Common myeloid progenitor, CD34-positive (primary cell): Measurements from ENCODE around the gene SPATA16.

Experiments
- CTCF ChIA-PET: fragments of 350-600 bp; sonication (Branson Sonifier 250); formaldehyde crosslinking; loops from one replicate; lab custom pipeline; 2021; ENCODE audit warnings: antibody characterized with exemption; lab: Charles Lee
- POLR2A ChIA-PET: fragments of 350-600 bp; sonication (Branson Sonifier 250); formaldehyde crosslinking; loops from one replicate; lab custom pipeline; 2021; ENCODE audit warnings: antibody characterized with exemption; lab: Charles Lee
- DNase-seq, 3 donors: peaks; one replicate each; pipeline versions ENCODE4 v3.0.0 to v3.0.0-alpha.2; 2013
- H3K27ac ChIP-seq, 2 experiments: 1 replicate in 1 of 2; 2 replicates in 1 of 2; pipeline ENCODE4 v1.7.0; 2013; ENCODE audit warnings: inconsistent platforms in 2 of 2, low read length in 2 of 2, mild to moderate bottlenecking in 2 of 2, low read depth in 1 of 2, moderate library complexity in 1 of 2; ENCODE audit not compliant: severe bottlenecking in 2 of 2, insufficient read depth in 1 of 2, poor library complexity in 1 of 2
- H3K27me3 ChIP-seq, 5 experiments: replicated peaks in 2 of 5; 1 replicate in 3 of 5; 2 replicates in 2 of 5; pipeline versions ENCODE4 v1.6.1 to v1.7.0; 2013; ENCODE audit warnings: low read length in 4 of 5, mild to moderate bottlenecking in 2 of 5, moderate library complexity in 2 of 5, inconsistent platforms in 1 of 5; ENCODE audit not compliant: insufficient read depth in 5 of 5, control insufficient read depth in 4 of 5
- H3K36me3 ChIP-seq, 4 experiments: 1 replicate in 2 of 4; 2 replicates in 2 of 4; pipeline versions ENCODE4 v1.6.1 to v1.7.0; 2013; ENCODE audit warnings: low read length in 3 of 4, control low read depth in 1 of 4, mild to moderate bottlenecking in 1 of 4; ENCODE audit not compliant: control insufficient read depth in 4 of 4, insufficient read depth in 4 of 4
- H3K4me1 ChIP-seq, 4 experiments: 1 replicate in 3 of 4; 2 replicates in 1 of 4; pipeline versions ENCODE4 v1.6.1 to v1.7.1; 2013; ENCODE audit warnings: low read length in 3 of 4, mild to moderate bottlenecking in 3 of 4, control low read depth in 1 of 4, inconsistent platforms in 1 of 4, moderate library complexity in 1 of 4; ENCODE audit not compliant: control insufficient read depth in 4 of 4, insufficient read depth in 4 of 4; ENCODE audit errors: control extremely low read depth in 1 of 4
- H3K4me3 ChIP-seq, 7 experiments: 1 replicate in 4 of 7; 2 replicates in 3 of 7; pipeline versions ENCODE4 v1.5.1 to v1.7.0; 2013; ENCODE audit warnings: mild to moderate bottlenecking in 7 of 7, low read length in 6 of 7, moderate library complexity in 6 of 7, inconsistent platforms in 2 of 7, low read depth in 2 of 7, control low read depth in 1 of 7; ENCODE audit not compliant: insufficient read depth in 4 of 7, control insufficient read depth in 1 of 7; ENCODE audit errors: extremely low read depth in 1 of 7
- H3K9me3 ChIP-seq, 5 experiments: 1 replicate in 4 of 5; 2 replicates in 1 of 5; pipeline versions ENCODE4 v1.6.1 to v1.7.1; 2013; ENCODE audit warnings: low read length in 4 of 5, mild to moderate bottlenecking in 2 of 5, inconsistent platforms in 1 of 5, low read depth in 1 of 5, moderate library complexity in 1 of 5; ENCODE audit not compliant: control insufficient read depth in 4 of 5, insufficient read depth in 2 of 5; ENCODE audit errors: control extremely low read depth in 1 of 5
- WGBS: methylation state at CpG from one replicate; pipeline ENCODE4 v1.1.5; 2013; ENCODE audit not compliant: insufficient coverage; 5-methylcytosine and 5-hydroxymethylcytosine counted together

The SPATA16 gene

GRCh38 chr3:172918568-172919296 lies 222.3 kb downstream of the SPATA16 start:
- 100% methylated on average over 1 of the region's 3 CpGs for WGBS
- no peaks in the 10 kb centered on the region for H3K36me3 ChIP-seq
- ChIA-PET POLR2A (no interaction called here), CTCF (no interaction called here)
- no peaks in the 10 kb centered on the region for H3K27me3 ChIP-seq
- H3K27ac ChIP-seq, result no peak overlapping the region
- no peaks in the 10 kb centered on the region for H3K9me3 ChIP-seq
- no peak overlapping the region for H3K4me3 ChIP-seq
- DNase-seq, result no peak
- peaks cover 0 to 5% (median 2%) of the 10 kb centered on the region in 4 experiments for H3K4me1 ChIP-seq

GRCh38 chr3:172918165-172918564 lies 222.9 kb downstream of the SPATA16 start:
- Histone ChIP-seq H3K27me3 (no peaks in the 10 kb centered on the region), H3K9me3 (no peaks in the 10 kb centered on the region), H3K36me3 (no peaks in the 10 kb centered on the region), H3K4me3 (no peak overlapping the region), H3K4me1 (peaks cover 0 to 5% (median 2%) of the 10 kb centered on the region in 4 experiments), H3K27ac (no peak overlapping the region)
- ChIA-PET POLR2A (no interaction called here), CTCF (no interaction called here)
- WGBS, result 38% methylated on average over 1 of the region's 3 CpGs
- no peak for DNase-seq

GRCh38 chr3:172915911-172916514 lies 225.0 kb downstream of the SPATA16 start:
- peaks cover 0 to 5% (median 2%) of the 10 kb centered on the region in 4 experiments for H3K4me1 ChIP-seq
- no CpG with 5 or more reads among the region's 1 CpG for WGBS
- CTCF ChIA-PET, result interaction anchor here (0.7 kb wide), 1 partner anchor 359 kb away, joined by 4 read pairs; no protein-coding TSS in a partner anchor
- DNase-seq, result no peak
- no peaks in the 10 kb centered on the region for H3K36me3 ChIP-seq
- no peak overlapping the region for H3K4me3 ChIP-seq
- no peaks in the 10 kb centered on the region for H3K9me3 ChIP-seq
- H3K27ac ChIP-seq, result no peak overlapping the region
- no peaks in the 10 kb centered on the region for H3K27me3 ChIP-seq
- POLR2A ChIA-PET, result interaction anchor here (0.6 kb wide), 2 partner anchors 67 to 697 kb away, joined by 3 to 4 read pairs; no protein-coding TSS in a partner anchor

DNA sequence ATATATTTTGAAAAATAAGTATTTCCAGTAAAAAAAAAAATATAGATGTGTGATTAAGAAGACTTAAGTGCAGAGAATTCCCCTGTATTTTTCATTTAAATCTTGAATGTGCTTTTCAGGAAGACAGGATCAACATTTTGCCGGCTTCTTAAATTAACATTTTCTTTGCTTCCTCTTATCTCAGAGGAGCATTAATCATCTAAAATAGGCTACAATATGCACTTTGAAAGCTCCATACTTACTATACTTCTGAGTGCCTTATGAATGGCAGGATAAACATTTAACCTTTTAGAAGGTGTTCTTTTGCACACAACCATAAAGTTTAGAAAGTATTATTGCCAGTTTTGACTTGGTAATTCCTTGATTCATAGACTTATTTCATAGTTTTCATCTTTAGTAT lies 226.2 kb downstream of the SPATA16 start:
- DNase-seq, result peak in 2 of 3 donors; percentile 23 to 31
- no CpG with 5 or more reads among the region's 1 CpG for WGBS
- H3K4me1 ChIP-seq, result peaks cover 0 to 5% (median 2%) of the 10 kb centered on the region in 4 experiments
- H3K27me3 ChIP-seq, result no peaks in the 10 kb centered on the region
- no peaks in the 10 kb centered on the region for H3K36me3 ChIP-seq
- CTCF ChIA-PET, result no interaction called here
- POLR2A ChIA-PET, result no interaction called here
- no peak overlapping the region for H3K27ac ChIP-seq
- peak overlapping the region in 1 of 7 experiments; percentile 3 for H3K4me3 ChIP-seq
- H3K9me3 ChIP-seq, result no peaks in the 10 kb centered on the region

GRCh38 chr3:172913911-172914655 lies 227.0 kb downstream of the SPATA16 start:
- Histone ChIP-seq H3K27me3 (no peaks in the 10 kb centered on the region), H3K9me3 (no peaks in the 10 kb centered on the region), H3K36me3 (no peaks in the 10 kb centered on the region), H3K27ac (no peak overlapping the region), H3K4me1 (peaks cover 0 to 5% (median 2%) of the 10 kb centered on the region in 4 experiments), H3K4me3 (no peak overlapping the region)
- whole genome bisulfite sequencing, result 83% methylated on average over 1 of the region's 5 CpGs
- ChIA-PET POLR2A (no interaction called here), CTCF (no interaction called here)
- DNase-seq, result peak in 1 of 3 donors; percentile 20

GRCh38 chr3:172911142-172911541 lies 229.9 kb downstream of the SPATA16 start:
- Histone ChIP-seq H3K9me3 (no peaks in the 10 kb centered on the region), H3K36me3 (no peaks in the 10 kb centered on the region), H3K27ac (no peak overlapping the region), H3K27me3 (no peaks in the 10 kb centered on the region), H3K4me3 (no peak overlapping the region), H3K4me1 (peaks cover 0 to 5% (median 2%) of the 10 kb centered on the region in 4 experiments)
- DNase-seq, result no peak
- 97% methylated on average over 3 of the region's 3 CpGs for WGBS
- CTCF ChIA-PET, result no interaction called here
- POLR2A ChIA-PET, result no interaction called here
